Stimulated activated effector memory CD8-positive, alpha-beta T cell treated with anti-CD3 and anti-CD28 coated beads, Interleukin-12 subunit alpha, Interleukin-12 subunit beta, amount 100 ng/mL, for 72 hours (primary cell): ENCODE data around the gene CARF.
"Not testable (repeated sequence)": the region's sequence is repeated elsewhere in the genome, so short reads cannot be mapped to it uniquely, and the experiment has no call there.

Source experiments
- ATAC-seq: fragments of 150-1000 bp; cut with Tn5 transposase; 2 replicates; pipeline ENCODE4 v1.10.0; 2021
- DNase-seq, 2 donors: peaks; one replicate each; pipeline ENCODE4 v3.0.0; 2021 to 2022; ENCODE audit warnings: low spot score in 2 of 2
- H3K27ac Mint-ChIP-seq: one replicate; pipeline ENCODE4 v1.8.0; 2022; ENCODE audit warnings: mild to moderate bottlenecking, mixed read lengths
- H3K36me3 Mint-ChIP-seq: one replicate; pipeline ENCODE4 v1.8.0; 2022; ENCODE audit warnings: mild to moderate bottlenecking, mixed read lengths
- H3K4me1 Mint-ChIP-seq: one replicate; pipeline ENCODE4 v1.8.0; 2022; ENCODE audit warnings: mixed read lengths
- H3K4me3 Mint-ChIP-seq: one replicate; pipeline ENCODE4 v1.8.0; 2022; ENCODE audit warnings: mild to moderate bottlenecking, mixed read lengths
- H3K9me3 Mint-ChIP-seq: one replicate; pipeline ENCODE4 v1.8.0; 2022; ENCODE audit warnings: mixed read lengths

Gene CARF, protein sequence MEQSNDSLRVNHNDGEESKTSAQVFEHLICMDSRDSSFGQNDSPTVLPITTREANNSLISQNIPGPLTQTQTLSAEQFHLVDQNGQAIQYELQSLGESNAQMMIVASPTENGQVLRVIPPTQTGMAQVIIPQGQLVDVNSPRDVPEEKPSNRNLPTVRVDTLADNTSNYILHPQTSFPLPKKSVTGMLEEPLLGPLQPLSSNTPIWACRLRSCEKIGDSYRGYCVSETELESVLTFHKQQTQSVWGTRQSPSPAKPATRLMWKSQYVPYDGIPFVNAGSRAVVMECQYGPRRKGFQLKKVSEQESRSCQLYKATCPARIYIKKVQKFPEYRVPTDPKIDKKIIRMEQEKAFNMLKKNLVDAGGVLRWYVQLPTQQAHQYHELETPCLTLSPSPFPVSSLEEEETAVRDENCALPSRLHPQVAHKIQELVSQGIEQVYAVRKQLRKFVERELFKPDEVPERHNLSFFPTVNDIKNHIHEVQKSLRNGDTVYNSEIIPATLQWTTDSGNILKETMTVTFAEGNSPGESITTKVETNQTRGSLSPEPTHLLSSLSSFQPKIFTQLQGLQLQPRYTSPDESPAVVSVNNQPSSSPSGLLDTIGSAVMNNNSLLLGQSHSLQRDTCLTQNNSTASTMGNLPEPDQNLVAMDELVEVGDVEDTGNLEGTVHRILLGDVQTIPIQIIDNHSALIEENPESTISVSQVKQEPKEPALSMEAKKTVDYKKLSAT

GRCh38 chr2:202911512-202912341 lies at the start of gene CARF, which contains the start of gene WDR12:
Gene CARF, plus strand, starts transcription at chr2:202912275. Its CDS starts 29,628 bp downstream, at chr2:202941903.
Gene WDR12, minus strand, starts transcription at chr2:202911673. Its CDS starts 197 bp downstream, at chr2:202911476.
- Mint-ChIP-seq H3K27ac (peak within 1 kb of the TSS; percentile 94), H3K4me3 (peak within 1 kb of the TSS; percentile 89), H3K4me1 (peaks cover 29% of the 10 kb centered on the region), H3K9me3 (no peaks in the 10 kb centered on the region), H3K36me3 (peaks cover 22% of the 10 kb centered on the region)
- ATAC-seq: peak; percentile 94
- DNase-seq: peak; percentile 70 to 92

- peak overlapping the region; percentile 85 for H3K27ac Mint-ChIP-seq
- H3K4me3 Mint-ChIP-seq: peak overlapping the region; percentile 82
- no peaks in the 10 kb centered on the region for H3K9me3 Mint-ChIP-seq
- ATAC-seq (peak; percentile 89), DNase-seq (peak; percentile 24 to 80)
- H3K4me1 Mint-ChIP-seq: no peaks in the 10 kb centered on the region
- no peaks in the 10 kb centered on the region for H3K36me3 Mint-ChIP-seq
Observed at GRCh38 chr2:202870431-202871299, 41.4 kb upstream of the CARF start.

- peak; percentile 80 for ATAC-seq
Observed at GRCh38 chr2:202871300-202872141, 40.6 kb upstream of the CARF start, which contains the start of gene ICA1L. Gene ICA1L, minus strand, starts transcription at chr2:202871766. Its CDS starts 42,757 bp downstream, at chr2:202829009.

GRCh38 chr2:202877699-202878098 lies 34.4 kb upstream of the CARF start:
- ATAC-seq: no peak
- Mint-ChIP-seq H3K27ac (no peak overlapping the region), H3K4me3 (no peak overlapping the region), H3K9me3 (no peaks in the 10 kb centered on the region), H3K4me1 (no peaks in the 10 kb centered on the region), H3K36me3 (peaks cover 39% of the 10 kb centered on the region)
- DNase-seq: no peak

More at GRCh38 chr2:202871300-202872141, 40.6 kb upstream of the CARF start, which contains the start of gene ICA1L:
- H3K4me3 Mint-ChIP-seq: peak within 1 kb of the TSS; percentile 82
- H3K4me1 Mint-ChIP-seq: no peaks in the 10 kb centered on the region
- H3K9me3 Mint-ChIP-seq: no peaks in the 10 kb centered on the region
- H3K27ac Mint-ChIP-seq: peak within 1 kb of the TSS; percentile 85
- no peaks in the 10 kb centered on the region for H3K36me3 Mint-ChIP-seq
- DNase-seq: peak; percentile 47 to 83

- Mint-ChIP-seq H3K27ac (no peak overlapping the region), H3K9me3 (no peaks in the 10 kb centered on the region), H3K4me1 (no peaks in the 10 kb centered on the region), H3K36me3 (peaks cover 76% of the 10 kb centered on the region), H3K4me3 (no peak overlapping the region)
- no peak for ATAC-seq
- DNase-seq: no peak
Observed at GRCh38 chr2:202881570-202881969, 30.5 kb upstream of the CARF start.

- Mint-ChIP-seq H3K4me3 (no peak overlapping the region), H3K4me1 (no peaks in the 10 kb centered on the region), H3K36me3 (peaks cover 96% of the 10 kb centered on the region), H3K9me3 (no peaks in the 10 kb centered on the region), H3K27ac (no peak overlapping the region)
- ATAC-seq (no peak), DNase-seq (no peak)
Observed at GRCh38 chr2:202883987-202884675, 27.9 kb upstream of the CARF start.

DNA sequence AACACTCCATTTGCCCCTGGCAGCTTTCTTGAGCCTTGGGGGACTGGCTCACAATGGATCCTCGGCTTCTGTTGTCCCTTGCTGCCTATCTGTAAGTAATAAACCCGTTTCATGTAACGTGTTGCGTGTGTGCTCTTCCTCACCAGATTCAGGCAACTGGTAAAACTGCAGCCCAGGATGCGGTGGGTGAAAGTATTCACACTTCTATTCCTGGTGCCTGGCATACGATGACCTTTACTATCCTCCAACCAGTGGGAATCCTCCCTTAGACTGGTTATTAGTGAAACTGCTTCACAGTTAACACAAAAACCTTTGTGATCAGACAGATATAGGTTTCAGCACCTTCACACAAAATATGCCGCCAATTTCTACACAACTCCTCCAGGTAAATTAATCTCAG lies 26.9 kb upstream of the CARF start:
- DNase-seq (no peak), ATAC-seq (no peak)
- Mint-ChIP-seq H3K27ac (peak overlapping the region; percentile 10), H3K36me3 (peaks cover 96% of the 10 kb centered on the region), H3K4me3 (no peak overlapping the region), H3K4me1 (no peaks in the 10 kb centered on the region), H3K9me3 (no peaks in the 10 kb centered on the region)

DNA sequence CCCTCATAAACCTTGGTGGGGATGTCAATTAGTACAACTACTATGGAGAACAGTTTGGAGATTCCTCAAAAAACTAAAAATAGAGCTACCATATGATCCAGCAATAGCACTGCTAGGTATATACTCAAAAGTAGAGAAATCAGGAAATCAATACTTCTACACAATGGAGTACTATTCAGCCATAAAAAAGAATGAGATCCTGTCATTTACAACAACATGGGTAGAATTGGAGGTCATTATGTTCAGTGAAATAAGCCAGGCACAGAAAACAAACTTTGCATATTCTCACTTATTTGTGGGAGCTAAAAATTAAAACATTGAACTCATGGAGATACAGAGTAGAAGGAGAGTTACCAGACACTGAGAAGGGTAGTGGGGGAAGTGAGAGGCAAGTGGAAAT lies 6.6 kb upstream of the CARF start:
- peaks cover 66% of the 10 kb centered on the region for H3K36me3 Mint-ChIP-seq
- not testable (repeated sequence) for H3K4me3 Mint-ChIP-seq, DNase-seq, ATAC-seq, H3K9me3 Mint-ChIP-seq, H3K27ac Mint-ChIP-seq
- H3K4me1 Mint-ChIP-seq: peaks cover 29% of the 10 kb centered on the region

- ATAC-seq: no peak
- H3K4me3 Mint-ChIP-seq: no peak overlapping the region
- DNase-seq: no peak
- no peaks in the 10 kb centered on the region for H3K9me3 Mint-ChIP-seq
- H3K4me1 Mint-ChIP-seq: peaks cover 34% of the 10 kb centered on the region
- peaks cover 55% of the 10 kb centered on the region for H3K36me3 Mint-ChIP-seq
- no peak overlapping the region for H3K27ac Mint-ChIP-seq
Observed at GRCh38 chr2:202908186-202908585, 3.9 kb upstream of the CARF start.

DNA sequence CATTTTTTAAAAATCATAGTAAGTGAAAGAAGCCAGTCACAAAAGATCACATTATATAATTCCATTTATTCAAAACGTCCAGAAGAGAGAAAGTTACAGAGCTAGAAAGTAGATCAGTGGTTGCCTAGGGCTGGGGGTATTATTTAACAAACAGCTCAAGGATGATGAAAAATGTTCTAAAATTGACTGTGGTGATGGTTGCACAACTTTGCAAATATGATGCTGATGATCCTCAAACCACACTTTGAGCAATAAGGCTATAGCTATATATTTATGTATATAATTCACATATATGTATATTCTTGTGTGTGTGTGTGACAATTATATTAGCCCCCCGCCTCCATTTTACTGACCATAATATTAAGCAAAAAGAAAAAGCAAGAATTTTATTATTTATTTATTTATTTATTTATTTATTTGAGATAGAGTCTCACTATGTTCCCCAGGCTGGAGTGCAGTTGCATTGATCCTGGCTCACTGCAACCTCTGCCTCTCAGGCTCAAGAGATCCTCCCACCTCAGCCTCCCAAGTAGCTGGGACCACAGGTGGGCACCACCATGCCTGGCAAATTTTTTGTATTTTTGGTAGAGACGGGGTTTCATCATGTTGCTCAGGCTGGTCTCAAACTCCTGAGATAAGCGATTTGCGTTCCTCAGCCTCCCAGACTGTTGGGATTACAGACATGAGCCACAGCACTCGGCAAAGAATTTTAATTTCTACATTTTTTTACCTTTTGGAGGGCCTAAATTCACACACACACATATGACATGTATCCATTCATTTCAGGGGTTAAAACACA lies 2.5 kb upstream of the CARF start:
- DNase-seq: no peak
- Mint-ChIP-seq H3K36me3 (peaks cover 40% of the 10 kb centered on the region), H3K4me3 (peak overlapping the region; percentile 89), H3K9me3 (no peaks in the 10 kb centered on the region), H3K27ac (no peak overlapping the region), H3K4me1 (peaks cover 29% of the 10 kb centered on the region)
- ATAC-seq: no peak

DNA sequence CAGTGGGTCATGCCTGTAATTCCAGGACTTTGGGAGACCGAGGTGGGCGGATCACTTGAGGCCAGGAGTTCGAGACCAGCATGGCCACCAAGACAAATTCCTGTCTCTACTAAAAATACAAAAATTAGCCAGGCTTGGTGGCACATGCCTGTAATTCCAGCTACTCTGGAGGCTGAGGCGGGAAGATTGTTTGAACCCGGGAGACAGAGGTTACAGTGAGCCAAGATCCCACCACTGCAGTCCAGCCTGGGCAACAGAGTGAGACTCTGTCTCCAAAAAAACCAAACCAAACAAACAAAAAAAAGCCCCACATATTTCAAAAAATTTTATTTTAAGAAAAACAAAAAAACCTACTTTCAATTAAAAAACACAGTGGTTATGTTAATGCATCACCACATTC lies 1.8 kb upstream of the CARF start:
- peaks cover 37% of the 10 kb centered on the region for H3K36me3 Mint-ChIP-seq
- not testable (repeated sequence) for H3K27ac Mint-ChIP-seq, H3K9me3 Mint-ChIP-seq, ATAC-seq, DNase-seq
- peak overlapping the region; percentile 89 for H3K4me3 Mint-ChIP-seq
- peaks cover 29% of the 10 kb centered on the region for H3K4me1 Mint-ChIP-seq

- Mint-ChIP-seq H3K4me3 (peak overlapping the region; percentile 89), H3K4me1 (peaks cover 29% of the 10 kb centered on the region)
Observed at GRCh38 chr2:202910698-202911097, 1.4 kb upstream of the CARF start.

More at GRCh38 chr2:202910698-202911097, 1.4 kb upstream of the CARF start:
- no peak for ATAC-seq
- no peak for DNase-seq
- Mint-ChIP-seq H3K9me3 (no peaks in the 10 kb centered on the region), H3K27ac (peak overlapping the region; percentile 94), H3K36me3 (peaks cover 33% of the 10 kb centered on the region)
